Pancreas (tissue), 10 donors: ENCODE results near the gene RGS11. TPM values are rescaled to one million over a fixed set of nuclear protein-coding genes. Genes with fewer than 3 reads are reported as not detected.
A peak's percentile ranks its signal among the peaks of the same experiment; 100 is the strongest.

Source experiments
- ATAC-seq, 4 donors: fragments of 200-7000 bp; cut with Tn5 transposase; one replicate each; pipeline versions ENCODE4 v1.8.0 to v1.9.1; 2020; ENCODE audit warnings: mild to moderate bottlenecking in 4 of 4, moderate library complexity in 4 of 4
- DNase-seq, 6 donors: peaks; one replicate each; pipeline ENCODE4 v3.0.0-alpha.2; 2020
- FAIRE-seq: peaks from 2 replicates; lab custom pipeline; 2012; peaks lifted over from hg19 to GRCh38; lab: Jason Lieb, UNC
- H3K27ac ChIP-seq, 4 donors: fragments of 200-600 bp; sonication (generic); 1 replicate in 3 of 4; 2 replicates in 1 of 4; pipeline versions ENCODE4 v1.5.0 to v1.8.0; 2020
- H3K27me3 ChIP-seq, 4 donors: fragments of 200-600 bp; one replicate each; pipeline ENCODE4 v1.8.0; 2021
- H3K36me3 ChIP-seq, 3 donors: fragments of 200-600 bp; sonication (generic) in 1 of 3; one replicate each; pipeline versions ENCODE4 v1.5.0 to v1.8.0; 2020 to 2021
- H3K4me1 ChIP-seq, 3 donors: fragments of 200-600 bp; one replicate each; pipeline ENCODE4 v1.8.0; 2021
- H3K4me3 ChIP-seq, 4 donors: fragments of 200-600 bp; sonication (generic) in 2 of 4; one replicate each; pipeline versions ENCODE4 v1.5.0 to v1.8.0; 2020 to 2021
- H3K9me3 ChIP-seq, 4 donors: fragments of 200-600 bp; one replicate each; pipeline ENCODE4 v1.8.0; 2021
- WGBS, 2 donors: extraction: QIAGEN DNeasy Blood & Tissue Kit; methylation state at CpG; one replicate each; pipeline ENCODE4 v1.1.7; 2013; 5-methylcytosine and 5-hydroxymethylcytosine counted together
- intact Hi-C, 3 donors: fragments of 100-400 bp; cut with DNase I; formaldehyde crosslinking; loops; one replicate each; pipeline versions ENCODE4 v1.11.1 to v1.14.2; 2022
- polyA plus RNA-seq, 2 donors: library from polyadenylated mRNA; stranded (reverse); fragments of 200-250 nt; gene quantifications; one replicate each; pipeline ENCODE4 v1.2.3, GENCODE V29; 2013
- total RNA-seq, 6 donors: library from RNA; stranded (reverse); fragmentation: NEBNext Ultra II Directional in 4 of 6; extraction: Animal tissue kit (Norgen Biotek cat#: 25700) in 4 of 6; gene quantifications; one replicate each; pipeline versions ENCODE4 v1.2.1 to v1.2.4, GENCODE V29; 2021 to 2023
- TF ChIP-seq, protein P1 (sequence below), 4 donors: fragments of 200-600 bp; sonication (generic) in 3 of 4; IDR thresholded peaks; one replicate each; pipeline versions ENCODE4 v1.5.0 to v1.8.0; 2021; ENCODE audit warnings: antibody characterized with exemption in 4 of 4
- donor health status: healthy with polysubstance abuse.
- donor health status: DM: no; HTN: no; CAD: no; lungs with moderate emphysema.
- donor health status: DM: no; HTN: no; CAD: no.
- donor health status: control.
- donor health status: control.
- donor health status: Bipolar disorder and iron deficiency.
- donor health status: DM: yes; HTN: yes; CAD: no.
- donor health status: DM: no; HTN: no; CAD: no.
- donor health status: DM: no; HTN: no; CAD: no.
- donor health status: DM: yes; HTN: yes; CAD: no.

The RGS11 gene
- total and polyA plus RNA-seq, 8 donors, result 4.5 to 47.2 (median 8.1) TPM

DNA sequence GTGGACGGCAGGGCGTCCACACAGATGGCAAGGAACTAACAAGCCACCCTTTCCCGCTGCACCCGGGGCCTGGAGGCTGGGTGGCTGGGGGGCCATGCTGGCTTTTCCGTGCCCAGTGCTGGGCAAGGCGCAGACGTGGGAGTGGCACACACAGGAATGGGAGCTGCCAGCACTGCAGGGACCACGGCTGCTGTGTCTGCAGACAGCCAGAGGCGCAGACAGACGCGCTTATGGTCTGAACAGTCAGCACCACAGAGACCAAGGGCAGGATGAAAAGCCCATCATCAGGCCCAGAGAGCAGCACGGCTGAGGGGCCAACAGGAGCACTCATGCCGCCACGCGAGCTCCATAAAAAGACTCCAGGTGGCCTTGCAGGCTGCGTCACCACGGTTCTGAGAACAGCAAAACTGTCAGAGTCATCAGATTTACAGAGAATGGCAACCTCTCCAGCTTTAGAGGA is 31.2 kb upstream of the RGS11 start:
- ATAC-seq (peak in 2 of 4 donors; percentile 32 to 45), DNase-seq (no peak), FAIRE-seq (no peak)
- Histone ChIP-seq H3K4me3 (no peak overlapping the region), H3K9me3 (no peaks in the 10 kb centered on the region), H3K4me1 (no peaks in the 10 kb centered on the region), H3K36me3 (peaks cover 0 to 9% (median 6%) of the 10 kb centered on the region in 3 donors), H3K27ac (no peak overlapping the region), H3K27me3 (no peaks in the 10 kb centered on the region)
- intact Hi-C loops, result no loop called here
- TF ChIP-seq, protein P1, sequence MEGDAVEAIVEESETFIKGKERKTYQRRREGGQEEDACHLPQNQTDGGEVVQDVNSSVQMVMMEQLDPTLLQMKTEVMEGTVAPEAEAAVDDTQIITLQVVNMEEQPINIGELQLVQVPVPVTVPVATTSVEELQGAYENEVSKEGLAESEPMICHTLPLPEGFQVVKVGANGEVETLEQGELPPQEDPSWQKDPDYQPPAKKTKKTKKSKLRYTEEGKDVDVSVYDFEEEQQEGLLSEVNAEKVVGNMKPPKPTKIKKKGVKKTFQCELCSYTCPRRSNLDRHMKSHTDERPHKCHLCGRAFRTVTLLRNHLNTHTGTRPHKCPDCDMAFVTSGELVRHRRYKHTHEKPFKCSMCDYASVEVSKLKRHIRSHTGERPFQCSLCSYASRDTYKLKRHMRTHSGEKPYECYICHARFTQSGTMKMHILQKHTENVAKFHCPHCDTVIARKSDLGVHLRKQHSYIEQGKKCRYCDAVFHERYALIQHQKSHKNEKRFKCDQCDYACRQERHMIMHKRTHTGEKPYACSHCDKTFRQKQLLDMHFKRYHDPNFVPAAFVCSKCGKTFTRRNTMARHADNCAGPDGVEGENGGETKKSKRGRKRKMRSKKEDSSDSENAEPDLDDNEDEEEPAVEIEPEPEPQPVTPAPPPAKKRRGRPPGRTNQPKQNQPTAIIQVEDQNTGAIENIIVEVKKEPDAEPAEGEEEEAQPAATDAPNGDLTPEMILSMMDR (IDR thresholded peaks at IDR 0.05), result no peak
- WGBS, 2 donors, result 90 to 91% methylated on average over 17 of the region's 17 CpGs

DNA sequence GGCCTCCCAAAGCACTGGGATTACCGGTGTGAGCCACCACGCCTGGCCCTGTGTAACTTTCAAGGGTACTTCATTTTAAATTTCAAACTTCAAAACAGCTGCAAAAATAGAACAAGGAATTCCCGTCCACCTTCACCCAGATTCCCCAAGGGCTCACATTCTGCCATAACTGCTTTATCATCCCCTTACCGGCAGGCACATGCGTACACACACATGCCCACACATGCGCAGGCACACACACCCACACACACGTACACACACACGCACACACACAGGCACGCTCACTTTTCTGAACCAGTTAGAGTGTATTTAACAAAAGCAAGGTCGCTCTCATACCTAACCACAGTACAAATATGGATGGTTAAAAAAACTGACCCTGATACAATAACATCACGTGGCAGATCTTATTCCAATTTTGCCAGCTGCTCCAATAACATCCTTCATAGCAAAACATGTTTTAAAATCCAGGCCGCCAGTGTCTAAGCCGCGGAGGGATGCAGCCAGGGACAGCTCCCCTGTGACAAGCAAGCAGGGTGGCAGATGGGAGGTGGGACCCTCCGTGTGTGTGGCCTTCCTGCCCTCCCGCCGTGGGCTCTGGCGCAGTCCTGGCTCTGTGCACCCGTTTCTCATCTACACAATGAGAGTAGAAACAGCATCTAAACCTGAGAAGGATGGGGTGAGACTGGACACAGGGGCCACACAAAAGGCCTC is 30.3 kb upstream of the RGS11 start:
- no peaks in the 10 kb centered on the region for H3K27me3 ChIP-seq
- H3K4me3 ChIP-seq, result no peak overlapping the region
- intact Hi-C loops, result no loop called here
- H3K36me3 ChIP-seq, result peaks cover 0 to 6% (median 5%) of the 10 kb centered on the region in 3 donors
- no peaks in the 10 kb centered on the region for H3K4me1 ChIP-seq
- DNase-seq (no peak), ATAC-seq (no peak), FAIRE-seq (no peak)
- no peak overlapping the region for H3K27ac ChIP-seq
- WGBS, 2 donors, result 82 to 85% methylated on average over 19 of the region's 19 CpGs
- H3K9me3 ChIP-seq, result no peaks in the 10 kb centered on the region
- TF ChIP-seq, protein P1 (IDR thresholded peaks at IDR 0.05), result no peak

DNA sequence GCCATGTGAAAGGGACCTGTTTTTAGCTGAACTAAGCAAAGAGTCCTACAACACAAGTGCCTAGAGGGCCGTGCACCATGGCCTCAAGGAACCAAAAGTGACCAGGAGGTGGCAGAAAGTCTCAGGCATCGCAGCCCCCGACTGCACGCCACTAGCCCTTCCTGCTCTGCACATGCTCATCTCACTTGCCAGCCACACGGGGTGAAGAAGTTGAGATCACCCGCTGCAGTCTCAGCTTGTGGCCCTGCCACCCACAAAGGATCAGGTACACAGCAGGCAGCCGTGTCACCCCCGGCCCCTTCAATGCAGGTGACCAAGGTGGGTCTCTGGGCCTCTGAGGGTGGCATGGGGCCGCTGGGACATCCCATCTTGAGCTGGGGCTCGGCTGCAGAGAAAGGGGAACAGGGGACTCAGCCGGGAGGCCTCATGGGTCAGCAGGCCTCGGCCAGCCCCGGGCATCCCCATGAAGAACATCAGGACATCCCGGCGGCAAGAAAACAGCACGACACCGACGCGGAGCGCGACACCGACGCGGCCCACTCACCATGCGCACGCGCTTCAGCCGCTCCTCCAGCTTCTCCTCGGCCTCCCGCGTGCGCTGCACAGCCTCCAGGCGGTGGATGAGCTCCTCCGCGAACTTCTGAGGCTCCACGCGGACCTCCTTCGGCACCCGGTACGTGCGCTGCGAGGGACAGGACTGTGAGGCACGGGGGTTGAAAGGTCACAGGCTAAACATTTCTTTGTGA is 28.2 kb upstream of the RGS11 start:
- peaks cover 0 to 6% (median 0%) of the 10 kb centered on the region in 3 donors for H3K36me3 ChIP-seq
- no peak for ATAC-seq

GRCh38 chr16:301950-302349 is 26.2 kb upstream of the RGS11 start:
- Histone ChIP-seq H3K27ac (no peak overlapping the region), H3K4me3 (no peak overlapping the region), H3K4me1 (no peaks in the 10 kb centered on the region), H3K36me3 (peaks cover 0 to 6% (median 0%) of the 10 kb centered on the region in 3 donors), H3K9me3 (no peaks in the 10 kb centered on the region), H3K27me3 (no peaks in the 10 kb centered on the region)
- intact Hi-C loops, result no loop called here
- ATAC-seq, result no peak
- 96 to 97% methylated on average over 13 of the region's 13 CpGs for WGBS, 2 donors
- FAIRE-seq, result no peak
- TF ChIP-seq, protein P1 (IDR thresholded peaks at IDR 0.05), result no peak
- DNase-seq, result no peak

More for the DNA sequence above, 28.2 kb upstream of the RGS11 start:
- no peaks in the 10 kb centered on the region for H3K9me3 ChIP-seq
- no peaks in the 10 kb centered on the region for H3K27me3 ChIP-seq
- no peaks in the 10 kb centered on the region for H3K4me1 ChIP-seq
- intact Hi-C loops, result no loop called here
- FAIRE-seq (no peak), DNase-seq (no peak)
- TF ChIP-seq, protein P1 (IDR thresholded peaks at IDR 0.05), result no peak
- H3K27ac ChIP-seq, result no peak overlapping the region
- no peak overlapping the region for H3K4me3 ChIP-seq
- WGBS, 2 donors, result 92 to 94% methylated on average over 42 to 43 of the region's 43 CpGs
